Measurements from ENCODE around the gene ANGPTL2. TPM values are rescaled to one million over a fixed set of nuclear protein-coding genes. Genes with fewer than 3 reads are reported as not detected.

ANGPTL2 gene
- total and polyA plus RNA-seq, 5 experiments from 2014 or later = not detected

- Mint-ChIP-seq H3K4me3 (no peak overlapping the region), H3K4me1 (peaks cover 6 to 15% (median 9%) of the 10 kb centered on the region in 4 donors), H3K36me3 (peaks cover 0 to 11% (median 9%) of the 10 kb centered on the region in 3 donors), H3K9me3 (no peaks in the 10 kb centered on the region), H3K27me3 (peaks cover 0 to 36% (median 11%) of the 10 kb centered on the region in 5 donors), H3K27ac (no peak overlapping the region)
- DNase-seq = no peak
- POLR2A ChIA-PET = no interaction called here
- no peak for ATAC-seq
These were observed 32.8 kb downstream of the ANGPTL2 start for GRCh38 chr9:127089631-127090081.

GRCh38 chr9:127088724-127089615 is 33.5 kb downstream of the ANGPTL2 start:
- Mint-ChIP-seq H3K9me3 (no peaks in the 10 kb centered on the region), H3K27me3 (peaks cover 0 to 43% (median 17%) of the 10 kb centered on the region in 5 donors), H3K36me3 (peaks cover 0 to 11% (median 9%) of the 10 kb centered on the region in 3 donors), H3K4me3 (no peak overlapping the region), H3K4me1 (peaks cover 10 to 19% (median 16%) of the 10 kb centered on the region in 4 donors), H3K27ac (peak overlapping the region in 1 of 10 donors; percentile 17)
- POLR2A ChIA-PET = no interaction called here
- DNase-seq (no peak), ATAC-seq (no peak)

- POLR2A ChIA-PET = no interaction called here
- Mint-ChIP-seq H3K4me3 (no peak overlapping the region), H3K36me3 (peaks cover 0 to 11% (median 9%) of the 10 kb centered on the region in 3 donors), H3K27me3 (peaks cover 0 to 43% (median 19%) of the 10 kb centered on the region in 5 donors), H3K9me3 (no peaks in the 10 kb centered on the region), H3K27ac (no peak overlapping the region), H3K4me1 (peaks cover 10 to 19% (median 16%) of the 10 kb centered on the region in 4 donors)
- ATAC-seq (no peak), DNase-seq (no peak)
These were observed 34.6 kb downstream of the ANGPTL2 start for GRCh38 chr9:127087836-127088235.

- Mint-ChIP-seq H3K36me3 (peaks cover 0 to 11% (median 9%) of the 10 kb centered on the region in 3 donors), H3K4me1 (peaks cover 10 to 22% (median 17%) of the 10 kb centered on the region in 4 donors), H3K27ac (no peak overlapping the region), H3K27me3 (peaks cover 0 to 43% (median 19%) of the 10 kb centered on the region in 5 donors), H3K9me3 (no peaks in the 10 kb centered on the region), H3K4me3 (no peak overlapping the region)
- ATAC-seq (no peak), DNase-seq (no peak)
- POLR2A ChIA-PET = no interaction called here
These were observed 35.0 kb downstream of the ANGPTL2 start for GRCh38 chr9:127087411-127087810.

- Mint-ChIP-seq H3K9me3 (no peaks in the 10 kb centered on the region), H3K36me3 (peaks cover 0 to 11% (median 6%) of the 10 kb centered on the region in 3 donors), H3K4me3 (no peak overlapping the region), H3K4me1 (peaks cover 10 to 22% (median 17%) of the 10 kb centered on the region in 4 donors), H3K27ac (peak overlapping the region in 1 of 10 donors; percentile 40), H3K27me3 (peaks cover 0 to 43% (median 19%) of the 10 kb centered on the region in 5 donors)
- DNase-seq (no peak), ATAC-seq (no peak)
- POLR2A ChIA-PET = no interaction called here
These were observed 35.7 kb downstream of the ANGPTL2 start for GRCh38 chr9:127086771-127087170.

- POLR2A ChIA-PET = no interaction called here
- H3K4me3 Mint-ChIP-seq = peak overlapping the region in 3 of 10 donors; percentile 28 to 45 (median 30)
- DNase-seq (no peak), ATAC-seq (no peak)
- H3K4me1 Mint-ChIP-seq = peaks cover 10 to 22% (median 17%) of the 10 kb centered on the region in 4 donors
- H3K36me3 Mint-ChIP-seq = peaks cover 0 to 6% (median 3%) of the 10 kb centered on the region in 3 donors
- peak overlapping the region in 1 of 10 donors; percentile 33 for H3K27ac Mint-ChIP-seq
- no peaks in the 10 kb centered on the region for H3K9me3 Mint-ChIP-seq
- peaks cover 0 to 43% (median 19%) of the 10 kb centered on the region in 5 donors for H3K27me3 Mint-ChIP-seq
These were observed 37.2 kb downstream of the ANGPTL2 start for GRCh38 chr9:127085186-127085585.

GRCh38 chr9:127084076-127085039 is 38.1 kb downstream of the ANGPTL2 start:
- DNase-seq (peak in 3 of 10 donors; percentile 30 to 42 (median 39)), ATAC-seq (peak; percentile 46 to 84)
- H3K36me3 Mint-ChIP-seq = peaks cover 5 to 8% (median 6%) of the 10 kb centered on the region in 3 donors
- H3K27me3 Mint-ChIP-seq = peaks cover 0 to 43% (median 19%) of the 10 kb centered on the region in 5 donors
- H3K27ac Mint-ChIP-seq = peak overlapping the region in 3 of 10 donors; percentile 25 to 74 (median 33)
- no peaks in the 10 kb centered on the region for H3K9me3 Mint-ChIP-seq
- POLR2A ChIA-PET = no interaction called here
- peak overlapping the region in 6 of 10 donors; percentile 14 to 45 (median 30) for H3K4me3 Mint-ChIP-seq
- peaks cover 10 to 22% (median 17%) of the 10 kb centered on the region in 4 donors for H3K4me1 Mint-ChIP-seq

- ATAC-seq = no peak
- no peaks in the 10 kb centered on the region for H3K9me3 Mint-ChIP-seq
- H3K36me3 Mint-ChIP-seq = peaks cover 3 to 9% (median 8%) of the 10 kb centered on the region in 3 donors
- POLR2A ChIA-PET = no interaction called here
- peaks cover 10 to 22% (median 17%) of the 10 kb centered on the region in 4 donors for H3K4me1 Mint-ChIP-seq
- H3K4me3 Mint-ChIP-seq = no peak overlapping the region
- peak overlapping the region in 4 of 10 donors; percentile 8 to 38 (median 25) for H3K27ac Mint-ChIP-seq
- DNase-seq = no peak
- peaks cover 0 to 37% (median 17%) of the 10 kb centered on the region in 5 donors for H3K27me3 Mint-ChIP-seq
These were observed 39.1 kb downstream of the ANGPTL2 start for GRCh38 chr9:127083138-127083980.

GRCh38 chr9:127081250-127082185 is 40.9 kb downstream of the ANGPTL2 start:
- H3K4me1 Mint-ChIP-seq = peaks cover 10 to 22% (median 15%) of the 10 kb centered on the region in 4 donors
- H3K27ac Mint-ChIP-seq = no peak overlapping the region
- no peaks in the 10 kb centered on the region for H3K9me3 Mint-ChIP-seq
- no peak for ATAC-seq
- DNase-seq = no peak
- H3K36me3 Mint-ChIP-seq = peaks cover 0 to 13% (median 8%) of the 10 kb centered on the region in 3 donors
- peaks cover 0 to 27% (median 15%) of the 10 kb centered on the region in 5 donors for H3K27me3 Mint-ChIP-seq
- POLR2A ChIA-PET = no interaction called here
- H3K4me3 Mint-ChIP-seq = no peak overlapping the region

GRCh38 chr9:127079446-127080140 is 42.8 kb downstream of the ANGPTL2 start:
- no peak overlapping the region for H3K4me3 Mint-ChIP-seq
- no peak for DNase-seq
- no peak overlapping the region for H3K27ac Mint-ChIP-seq
- ATAC-seq = no peak
- H3K4me1 Mint-ChIP-seq = peaks cover 3 to 11% (median 5%) of the 10 kb centered on the region in 4 donors
- peaks cover 0 to 18% (median 9%) of the 10 kb centered on the region in 5 donors for H3K27me3 Mint-ChIP-seq
- peaks cover 0 to 2% (median 0%) of the 10 kb centered on the region in 9 donors for H3K9me3 Mint-ChIP-seq
- peaks cover 0 to 13% (median 8%) of the 10 kb centered on the region in 3 donors for H3K36me3 Mint-ChIP-seq
- POLR2A ChIA-PET = no interaction called here
